Left lung (tissue), 10 donors: ENCODE measurements around the gene ZKSCAN3. TPM values are rescaled to one million over a fixed set of nuclear protein-coding genes. Genes with fewer than 3 reads are reported as not detected.
"Not testable (repeated sequence)": the region's sequence is repeated elsewhere in the genome, so short reads cannot be mapped to it uniquely, and the experiment has no call there.

Source experiments
- ATAC-seq: fragments of 200-7000 bp; cut with Tn5 transposase; one replicate; pipeline ENCODE4 v1.9.1; 2020; ENCODE audit warnings: moderate library complexity
- DNase-seq, 4 donors: peaks; one replicate each; pipeline ENCODE4 v3.0.0-alpha.2; 2013 to 2020
- H3K27ac ChIP-seq, 2 donors: fragments of 200-600 bp; sonication (generic) in 1 of 2; one replicate each; pipeline versions ENCODE4 v1.5.0 to v1.8.0; 2020 to 2021
- H3K27me3 ChIP-seq, 2 donors: fragments of 200-600 bp; sonication (generic) in 1 of 2; one replicate each; pipeline versions ENCODE4 v1.5.0 to v1.8.0; 2020 to 2021
- H3K36me3 ChIP-seq, 2 donors: fragments of 200-600 bp; sonication (generic) in 1 of 2; one replicate each; pipeline versions ENCODE4 v1.5.0 to v1.8.0; 2020 to 2021
- H3K4me1 ChIP-seq, 2 donors: fragments of 200-600 bp; one replicate each; pipeline ENCODE4 v1.8.0; 2021
- H3K4me3 ChIP-seq, 2 donors: fragments of 200-600 bp; sonication (generic) in 1 of 2; one replicate each; pipeline versions ENCODE4 v1.5.0 to v1.8.0; 2020 to 2021; ENCODE audit warnings: mild to moderate bottlenecking in 1 of 2
- H3K9me3 ChIP-seq, 2 donors: fragments of 200-600 bp; sonication (generic) in 1 of 2; one replicate each; pipeline versions ENCODE4 v1.5.0 to v1.8.0; 2020 to 2021
- intact Hi-C, 2 donors: fragments of 100-400 bp; cut with DNase I; formaldehyde crosslinking; loops; one replicate each; pipeline versions ENCODE4 v1.11.2 to v1.14.2; 2022
- polyA plus RNA-seq, 6 donors: library from polyadenylated mRNA; unstranded; fragments of 120-200 nt; gene quantifications; one replicate each; pipeline ENCODE4 v1.2.1, GENCODE V29; 2013; ENCODE audit not compliant: insufficient read length in 6 of 6
- total RNA-seq, 2 donors: library from RNA; stranded (reverse); fragmentation: NEBNext Ultra II Directional; extraction: Animal tissue kit (Norgen Biotek cat#: 25700); gene quantifications; one replicate each; pipeline ENCODE4 v1.2.1, GENCODE V29; 2021
- TF ChIP-seq, protein P1 (sequence below), 2 donors: fragments of 200-600 bp; sonication (generic) in 1 of 2; IDR thresholded peaks; one replicate each; pipeline versions ENCODE4 v1.5.0 to v1.8.0; 2021; ENCODE audit warnings: antibody characterized with exemption in 2 of 2
- donor health status: DM: no; HTN: yes; CAD: no.
- donor health status: DM: no; HTN: no; CAD: no.

ZKSCAN3 gene
- total and polyA plus RNA-seq, 8 donors: 7.0 to 15.7 (median 13.3) TPM

- Histone ChIP-seq H3K27ac (peak overlapping the region; percentile 77 to 86), H3K4me1 (peaks cover 6 to 34% of the 10 kb centered on the region in 2 donors), H3K9me3 (no peaks in the 10 kb centered on the region), H3K27me3 (no peaks in the 10 kb centered on the region), H3K36me3 (peaks cover 0 to 8% of the 10 kb centered on the region in 2 donors), H3K4me3 (peak overlapping the region; percentile 50)
- DNase-seq (peak; percentile 75 to 92 (median 82)), ATAC-seq (peak; percentile 94)
- TF ChIP-seq, protein P1, sequence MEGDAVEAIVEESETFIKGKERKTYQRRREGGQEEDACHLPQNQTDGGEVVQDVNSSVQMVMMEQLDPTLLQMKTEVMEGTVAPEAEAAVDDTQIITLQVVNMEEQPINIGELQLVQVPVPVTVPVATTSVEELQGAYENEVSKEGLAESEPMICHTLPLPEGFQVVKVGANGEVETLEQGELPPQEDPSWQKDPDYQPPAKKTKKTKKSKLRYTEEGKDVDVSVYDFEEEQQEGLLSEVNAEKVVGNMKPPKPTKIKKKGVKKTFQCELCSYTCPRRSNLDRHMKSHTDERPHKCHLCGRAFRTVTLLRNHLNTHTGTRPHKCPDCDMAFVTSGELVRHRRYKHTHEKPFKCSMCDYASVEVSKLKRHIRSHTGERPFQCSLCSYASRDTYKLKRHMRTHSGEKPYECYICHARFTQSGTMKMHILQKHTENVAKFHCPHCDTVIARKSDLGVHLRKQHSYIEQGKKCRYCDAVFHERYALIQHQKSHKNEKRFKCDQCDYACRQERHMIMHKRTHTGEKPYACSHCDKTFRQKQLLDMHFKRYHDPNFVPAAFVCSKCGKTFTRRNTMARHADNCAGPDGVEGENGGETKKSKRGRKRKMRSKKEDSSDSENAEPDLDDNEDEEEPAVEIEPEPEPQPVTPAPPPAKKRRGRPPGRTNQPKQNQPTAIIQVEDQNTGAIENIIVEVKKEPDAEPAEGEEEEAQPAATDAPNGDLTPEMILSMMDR (IDR thresholded peaks at IDR 0.05): peak; percentile 71 to 74
- intact Hi-C loops: loop anchor here in 1 of 2 donors (5.0 kb wide), 1 partner anchor 224 kb away; no protein-coding TSS in a partner anchor
Measured at GRCh38 chr6:28355743-28356665, 6.3 kb downstream of the ZKSCAN3 start.

GRCh38 chr6:28356666-28357020 lies 6.9 kb downstream of the ZKSCAN3 start:
- Histone ChIP-seq H3K27me3 (no peaks in the 10 kb centered on the region), H3K9me3 (no peaks in the 10 kb centered on the region), H3K4me3 (no peak overlapping the region), H3K36me3 (peaks cover 0 to 13% of the 10 kb centered on the region in 2 donors), H3K4me1 (peaks cover 5 to 28% of the 10 kb centered on the region in 2 donors), H3K27ac (peak overlapping the region in 1 of 2 donors; percentile 77)
- TF ChIP-seq, protein P1 (IDR thresholded peaks at IDR 0.05): no peak
- DNase-seq: peak in 1 of 4 donors; percentile 66
- ATAC-seq: no peak
- intact Hi-C loops: loop anchor here in 1 of 2 donors (5.0 kb wide), 1 partner anchor 224 kb away; no protein-coding TSS in a partner anchor

DNA sequence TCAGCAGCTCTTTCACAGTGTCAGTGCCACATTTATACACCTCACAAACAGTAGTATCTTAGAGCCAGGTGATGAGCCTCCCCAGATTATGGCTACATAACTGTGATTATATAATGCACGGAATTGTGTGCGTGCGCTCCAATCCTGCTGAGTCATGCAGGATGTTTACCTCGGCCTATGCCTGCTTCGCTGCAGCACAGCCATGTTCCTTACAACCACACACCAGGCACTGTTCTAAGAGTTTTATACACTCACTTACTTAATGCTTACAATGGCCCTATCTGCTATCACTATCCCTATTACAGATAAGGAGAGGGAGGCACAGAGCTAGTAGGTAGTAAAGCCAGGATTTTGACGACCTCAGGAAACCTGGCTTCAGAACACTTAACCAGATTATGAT lies 7.3 kb downstream of the ZKSCAN3 start:
- Histone ChIP-seq H3K27ac (no peak overlapping the region), H3K4me1 (peaks cover 5 to 24% of the 10 kb centered on the region in 2 donors), H3K36me3 (peaks cover 0 to 17% of the 10 kb centered on the region in 2 donors), H3K27me3 (no peaks in the 10 kb centered on the region), H3K9me3 (no peaks in the 10 kb centered on the region), H3K4me3 (no peak overlapping the region)
- TF ChIP-seq, protein P1 (IDR thresholded peaks at IDR 0.05): no peak
- DNase-seq (no peak), ATAC-seq (no peak)
- intact Hi-C loops: loop anchor here in 1 of 2 donors (5.0 kb wide), 1 partner anchor 225 kb away; no protein-coding TSS in a partner anchor

- Histone ChIP-seq H3K36me3 (peaks cover 0 to 39% of the 10 kb centered on the region in 2 donors), H3K4me1 (peaks cover 5 to 21% of the 10 kb centered on the region in 2 donors)
- intact Hi-C loops: loop anchor here in 1 of 2 donors (5.0 kb wide), 1 partner anchor 227 kb away; no protein-coding TSS in a partner anchor
- not testable (repeated sequence) for H3K27ac ChIP-seq, H3K27me3 ChIP-seq, H3K9me3 ChIP-seq, H3K4me3 ChIP-seq, ATAC-seq
- peak in 1 of 4 donors; percentile 58 for DNase-seq
Measured at GRCh38 chr6:28359562-28359961, 9.8 kb downstream of the ZKSCAN3 start.

GRCh38 chr6:28360961-28361360 lies 11.2 kb downstream of the ZKSCAN3 start:
- peaks cover 0 to 10% of the 10 kb centered on the region in 2 donors for H3K4me1 ChIP-seq
- peaks cover 0 to 53% of the 10 kb centered on the region in 2 donors for H3K36me3 ChIP-seq
- H3K4me3 ChIP-seq: no peak overlapping the region
- TF ChIP-seq, protein P1 (IDR thresholded peaks at IDR 0.05): no peak
- DNase-seq: no peak
- no peak for ATAC-seq
- H3K27me3 ChIP-seq: no peaks in the 10 kb centered on the region
- intact Hi-C loops: no loop called here
- no peak overlapping the region for H3K27ac ChIP-seq
- no peaks in the 10 kb centered on the region for H3K9me3 ChIP-seq

DNA sequence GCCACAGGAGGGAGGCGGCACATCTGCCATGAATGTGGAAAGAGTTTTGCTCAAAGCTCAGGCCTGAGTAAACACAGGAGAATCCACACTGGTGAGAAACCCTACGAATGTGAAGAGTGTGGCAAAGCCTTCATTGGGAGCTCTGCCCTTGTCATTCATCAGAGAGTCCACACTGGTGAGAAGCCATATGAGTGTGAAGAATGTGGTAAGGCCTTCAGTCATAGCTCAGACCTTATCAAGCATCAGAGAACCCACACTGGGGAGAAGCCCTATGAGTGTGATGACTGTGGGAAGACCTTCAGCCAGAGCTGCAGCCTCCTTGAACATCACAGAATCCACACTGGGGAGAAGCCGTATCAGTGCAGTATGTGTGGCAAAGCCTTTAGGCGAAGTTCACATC lies 15.8 kb downstream of the ZKSCAN3 start:
- peaks cover 0 to 48% of the 10 kb centered on the region in 2 donors for H3K36me3 ChIP-seq
- H3K27ac ChIP-seq, intact Hi-C loops, H3K27me3 ChIP-seq, H3K4me3 ChIP-seq, H3K9me3 ChIP-seq, ATAC-seq, DNase-seq, H3K4me1 ChIP-seq: not testable (repeated sequence)
